NCI-H748 (cell line): ENCODE results near the gene INPP5A.

Experiments used
- DNase-seq: peaks from one replicate; lab custom pipeline; 2025; ENCODE audit not compliant: unreplicated experiment; lab: John Stamatoyannopoulos, UW

Gene INPP5A

GRCh38 chr10:132714096-132714985 lies 176.8 kb downstream of the INPP5A start:
- no peak for DNase-seq

GRCh38 chr10:132714986-132715775 lies 177.6 kb downstream of the INPP5A start:
- DNase-seq: no peak

- no peak for DNase-seq
Observed at GRCh38 chr10:132715776-132716680, 178.4 kb downstream of the INPP5A start.

GRCh38 chr10:132716691-132717490 lies 179.3 kb downstream of the INPP5A start:
- no peak for DNase-seq

GRCh38 chr10:132721725-132722124 lies 184.1 kb downstream of the INPP5A start:
- DNase-seq: no peak

- peak; percentile 17 for DNase-seq
Observed at GRCh38 chr10:132722394-132723329, 185.1 kb downstream of the INPP5A start.

- DNase-seq: no peak
Observed at GRCh38 chr10:132723330-132723970, 185.9 kb downstream of the INPP5A start.

GRCh38 chr10:132724446-132724845 lies 186.9 kb downstream of the INPP5A start:
- no peak for DNase-seq

GRCh38 chr10:132725202-132725601 lies 187.6 kb downstream of the INPP5A start:
- no peak for DNase-seq

- no peak for DNase-seq
Observed at GRCh38 chr10:132726194-132726593, 188.6 kb downstream of the INPP5A start.

- DNase-seq: no peak
Observed at GRCh38 chr10:132726951-132727350, 189.4 kb downstream of the INPP5A start.

GRCh38 chr10:132727411-132727810 lies 189.8 kb downstream of the INPP5A start:
- DNase-seq: no peak

GRCh38 chr10:132728321-132728720 lies 190.7 kb downstream of the INPP5A start:
- DNase-seq: peak; percentile 6

GRCh38 chr10:132728741-132729140 lies 191.2 kb downstream of the INPP5A start:
- DNase-seq: no peak

GRCh38 chr10:132729810-132730572 lies 192.4 kb downstream of the INPP5A start:
- DNase-seq: no peak

- DNase-seq: no peak
Observed at GRCh38 chr10:132730573-132730953, 193.0 kb downstream of the INPP5A start.

- DNase-seq: no peak
Observed at GRCh38 chr10:132732518-132732917, 194.9 kb downstream of the INPP5A start.

GRCh38 chr10:132733926-132734325 lies 196.3 kb downstream of the INPP5A start:
- DNase-seq: no peak
